ENCODE measurements around the gene CALHM4.

CALHM4 gene

GRCh38 chr6:116542426-116542825 is 11.1 kb upstream of the CALHM4 start:
- TF ChIP-seq CTCF (IDR thresholded peaks at IDR 0.05; ENCODE audit: extremely low read depth, missing control alignments), result no peak
- no peak for DNase-seq (ENCODE audit: low spot score)

- DNase-seq (ENCODE audit: low spot score), result no peak
- TF ChIP-seq CTCF (IDR thresholded peaks at IDR 0.05; ENCODE audit: extremely low read depth, missing control alignments), result no peak
Observed at GRCh38 chr6:116543149-116543548, 10.4 kb upstream of the CALHM4 start.

- no peak for TF ChIP-seq CTCF (IDR thresholded peaks at IDR 0.05; ENCODE audit: extremely low read depth, missing control alignments)
- DNase-seq (ENCODE audit: low spot score), result no peak
Observed at GRCh38 chr6:116545651-116546050, 7.9 kb upstream of the CALHM4 start, which contains the start of gene TRAPPC3L. Gene TRAPPC3L (minus strand): TSS chr6:116545684. CDS start chr6:116545514, 170 bp downstream.

- no peak for DNase-seq (ENCODE audit: low spot score)
Observed at GRCh38 chr6:116547358-116547757, 6.2 kb upstream of the CALHM4 start.

GRCh38 chr6:116550796-116551195 is 2.8 kb upstream of the CALHM4 start:
- no peak for DNase-seq (ENCODE audit: low spot score)
- no peak for TF ChIP-seq CTCF (IDR thresholded peaks at IDR 0.05; ENCODE audit: extremely low read depth, missing control alignments)

More at GRCh38 chr6:116547358-116547757, 6.2 kb upstream of the CALHM4 start:
- TF ChIP-seq CTCF (IDR thresholded peaks at IDR 0.05; ENCODE audit: extremely low read depth, missing control alignments), result no peak

- TF ChIP-seq CTCF (IDR thresholded peaks at IDR 0.05; ENCODE audit: extremely low read depth, missing control alignments), result no peak
- no peak for DNase-seq (ENCODE audit: low spot score)
Observed at GRCh38 chr6:116556065-116556464, 2.5 kb downstream of the CALHM4 start.

GRCh38 chr6:116556814-116557415 is 3.4 kb downstream of the CALHM4 start:
- TF ChIP-seq CTCF (IDR thresholded peaks at IDR 0.05; ENCODE audit: extremely low read depth, missing control alignments), result no peak
- no peak for DNase-seq (ENCODE audit: low spot score)

Data from GM20000 (cell line).